DMS53 treated with DMSO at 0.1 percent for 48 hours (cell line): ENCODE measurements around the gene RYR2.

Experiments used
- DNase-seq: peaks from one replicate; lab custom pipeline; 2025; ENCODE audit not compliant: unreplicated experiment; lab: John Stamatoyannopoulos, UW

Gene RYR2

DNA sequence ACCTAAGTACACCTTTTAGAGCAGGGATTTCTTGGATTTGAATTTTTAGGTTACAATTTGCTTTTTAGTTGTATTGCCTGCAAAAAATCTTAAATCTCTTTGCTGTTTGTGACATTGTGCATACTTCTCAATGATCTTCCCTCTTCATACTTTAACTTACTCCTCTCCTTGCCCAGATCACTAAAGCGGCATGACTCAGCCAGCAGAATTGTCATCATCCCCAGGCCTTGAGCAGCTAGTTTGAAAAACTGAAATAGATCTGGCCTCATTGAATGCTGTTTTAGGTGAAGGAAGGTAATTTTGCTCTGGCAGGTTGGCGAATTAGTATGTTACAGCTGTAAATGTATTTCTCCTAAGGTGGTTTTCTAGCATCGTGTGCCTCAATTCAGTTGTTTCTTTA is 145.9 kb downstream of the RYR2 start:
- DNase-seq: no peak

- no peak for DNase-seq
Observed at GRCh38 chr1:237191403-237191802, 149.4 kb downstream of the RYR2 start.

- DNase-seq: no peak
Observed at GRCh38 chr1:237197470-237198425, 155.8 kb downstream of the RYR2 start.

DNA sequence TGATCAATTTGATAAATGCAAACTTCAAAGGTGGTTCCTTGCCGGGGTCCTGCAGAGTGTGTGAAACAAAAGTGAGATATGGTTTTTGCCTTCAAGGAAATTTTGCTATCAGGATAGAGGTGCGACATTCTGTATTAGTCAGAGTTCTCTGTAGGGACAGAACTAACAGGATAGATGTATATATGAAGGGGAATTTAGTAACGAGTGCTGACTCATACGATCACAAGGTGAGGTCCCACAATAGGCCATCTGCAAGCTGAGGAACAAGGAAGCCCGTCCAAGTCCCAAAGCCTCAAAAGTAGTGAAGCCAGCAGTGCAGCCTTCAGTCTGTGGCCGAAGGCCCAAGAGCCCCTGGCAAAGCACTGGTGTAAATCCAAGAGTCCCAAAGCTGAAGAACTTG is 157.0 kb downstream of the RYR2 start:
- DNase-seq: no peak

DNA sequence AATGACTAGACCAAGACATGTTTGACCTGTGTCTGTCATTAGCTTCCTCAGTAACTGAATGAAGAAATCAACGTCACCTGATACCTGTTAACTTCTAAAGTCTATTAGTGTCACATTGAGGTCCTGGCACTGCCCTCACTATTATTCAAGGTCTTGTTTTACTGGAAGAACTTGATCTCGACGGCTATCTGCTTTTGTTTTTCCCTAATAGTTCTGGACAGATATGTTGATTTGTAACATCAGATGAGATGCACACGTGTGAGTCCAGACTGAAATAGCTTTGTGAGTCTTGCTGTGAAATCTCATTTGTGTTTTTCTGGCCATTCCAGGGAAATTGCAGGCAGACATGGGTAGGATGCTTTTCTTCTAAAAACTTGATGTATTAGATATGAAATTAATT is 159.2 kb downstream of the RYR2 start:
- DNase-seq: no peak

GRCh38 chr1:237204841-237205240 is 162.9 kb downstream of the RYR2 start:
- no peak for DNase-seq

DNA sequence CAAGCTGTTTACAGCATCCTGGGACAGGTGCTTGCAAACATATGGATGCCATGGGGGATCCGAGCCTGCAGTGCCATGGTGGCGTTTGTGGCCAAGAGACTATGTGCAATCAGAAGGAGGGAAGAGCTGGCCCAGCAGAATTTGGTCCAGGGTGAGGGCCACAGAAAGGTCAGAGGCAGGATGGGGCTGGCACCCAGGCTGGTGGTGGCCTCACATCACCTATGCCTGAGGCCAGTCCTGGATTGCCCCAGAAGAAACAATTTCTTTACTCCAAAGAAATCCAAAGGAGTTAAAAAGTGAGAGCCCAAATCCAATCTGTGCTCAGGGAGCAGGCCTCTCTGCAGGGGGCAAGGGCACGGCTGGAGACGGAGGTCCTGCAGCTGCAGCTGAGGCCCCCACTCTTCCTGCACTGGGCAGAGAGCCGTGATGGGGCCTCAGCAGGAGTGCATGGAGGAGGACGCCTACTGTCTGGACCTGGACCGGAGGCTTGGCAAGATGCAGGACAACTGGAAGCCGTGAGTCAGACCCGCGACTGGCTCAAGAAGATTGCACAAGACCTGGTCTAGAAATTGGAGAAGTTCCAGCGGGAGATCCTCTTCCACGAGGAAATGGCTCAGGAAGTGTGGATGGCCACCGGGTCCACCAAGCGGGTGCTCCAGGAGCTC is 163.5 kb downstream of the RYR2 start:
- DNase-seq: no peak

GRCh38 chr1:237206065-237206414 is 164.1 kb downstream of the RYR2 start:
- no peak for DNase-seq

GRCh38 chr1:237211031-237211430 is 169.0 kb downstream of the RYR2 start:
- DNase-seq: no peak

GRCh38 chr1:237211540-237211939 is 169.6 kb downstream of the RYR2 start:
- DNase-seq: no peak

DNA sequence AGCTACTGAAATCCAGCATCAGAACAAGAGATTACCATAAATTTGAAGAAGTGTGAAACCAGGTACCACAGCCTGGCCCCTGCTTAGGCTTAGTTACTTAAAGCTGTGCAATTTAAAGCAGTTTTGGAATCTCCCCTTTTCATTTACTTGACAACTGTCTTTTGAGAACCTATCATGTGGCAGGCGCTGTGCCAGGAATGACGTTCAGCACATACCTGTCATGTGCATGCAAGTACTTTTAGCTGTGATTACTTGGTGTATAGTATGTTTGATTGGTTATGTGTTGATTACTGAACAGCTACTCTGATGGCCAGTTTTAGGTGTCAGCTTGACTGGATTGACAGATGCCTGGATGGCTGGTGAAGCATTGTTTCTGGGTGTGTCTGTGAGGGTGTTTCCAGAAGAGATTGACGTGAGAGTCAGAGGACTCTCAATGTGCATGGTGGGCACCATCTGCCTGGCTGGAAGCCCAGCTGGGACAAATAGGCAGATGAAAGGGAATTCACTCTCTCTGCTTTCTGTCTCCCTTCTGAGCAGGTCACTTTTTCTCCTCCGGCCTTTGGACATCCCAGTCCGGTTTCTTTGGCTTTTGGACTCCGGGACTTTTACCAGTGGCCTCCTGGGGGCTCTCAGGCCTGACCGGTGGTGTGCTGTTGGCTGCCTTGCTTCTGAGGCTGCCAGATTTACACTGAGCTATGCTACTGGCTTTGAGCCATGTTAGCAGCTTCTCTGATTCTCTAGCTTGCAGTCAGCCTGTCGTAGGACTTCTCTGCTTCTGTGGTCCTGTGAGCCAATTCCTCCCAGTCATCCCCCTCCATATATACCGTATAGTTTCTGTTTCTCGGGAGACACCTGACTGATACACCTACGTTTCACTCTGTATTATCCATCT is 178.0 kb downstream of the RYR2 start:
- DNase-seq: no peak

DNA sequence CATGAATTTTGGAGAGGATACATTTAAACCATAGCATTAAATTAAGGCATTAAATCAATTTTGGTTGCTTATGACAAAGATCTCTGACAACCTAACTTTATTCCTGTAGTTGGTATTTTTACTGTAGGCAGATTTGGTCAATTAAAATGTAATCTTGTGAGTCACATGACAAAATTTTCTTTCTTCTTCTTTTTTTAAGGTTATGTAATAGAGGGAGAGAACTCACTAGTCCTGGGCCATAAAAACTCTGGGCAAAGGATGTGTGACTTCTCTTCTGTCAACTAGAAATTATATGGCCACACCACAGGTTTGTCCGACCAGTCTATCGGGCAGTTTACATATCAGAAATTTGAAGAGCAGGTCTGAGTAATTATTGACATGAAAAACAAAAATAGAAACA is 181.4 kb downstream of the RYR2 start:
- DNase-seq: no peak

DNA sequence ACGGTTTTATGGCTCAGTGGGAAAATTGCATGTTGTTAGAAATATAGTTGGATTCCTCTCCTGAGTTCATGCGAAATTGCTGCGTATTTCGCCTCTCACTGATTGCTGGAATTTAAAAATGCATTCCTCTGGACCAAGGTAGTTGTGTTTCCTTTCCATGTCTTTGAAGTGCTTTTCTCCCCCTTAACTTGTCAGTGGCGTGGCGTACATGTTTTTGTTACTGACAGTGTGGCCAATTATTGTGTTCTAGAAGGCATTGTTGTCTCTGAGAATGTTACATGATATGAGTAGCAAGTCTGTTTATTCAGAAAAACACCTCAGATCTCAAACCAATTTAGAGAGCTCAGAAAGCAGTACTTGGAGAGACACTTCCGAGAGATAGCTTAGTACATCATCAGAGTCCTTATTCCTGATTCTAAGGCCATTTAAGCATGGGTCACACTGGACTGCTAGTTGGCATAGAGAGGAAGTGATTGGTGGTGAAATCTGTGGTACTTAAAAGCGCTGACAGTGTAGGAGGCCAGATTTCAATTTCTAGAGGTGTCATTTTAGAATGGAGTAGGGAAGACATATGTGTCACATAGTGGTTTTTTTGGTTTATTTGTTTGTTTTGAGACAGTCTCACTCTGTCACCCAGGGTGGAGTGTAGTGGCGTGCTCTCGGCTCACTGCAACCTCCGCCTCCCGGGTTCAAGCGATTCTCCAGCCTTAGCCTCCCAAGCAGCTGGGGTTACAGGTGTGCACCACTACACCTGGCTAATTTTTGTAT is 184.4 kb downstream of the RYR2 start:
- DNase-seq: no peak

DNA sequence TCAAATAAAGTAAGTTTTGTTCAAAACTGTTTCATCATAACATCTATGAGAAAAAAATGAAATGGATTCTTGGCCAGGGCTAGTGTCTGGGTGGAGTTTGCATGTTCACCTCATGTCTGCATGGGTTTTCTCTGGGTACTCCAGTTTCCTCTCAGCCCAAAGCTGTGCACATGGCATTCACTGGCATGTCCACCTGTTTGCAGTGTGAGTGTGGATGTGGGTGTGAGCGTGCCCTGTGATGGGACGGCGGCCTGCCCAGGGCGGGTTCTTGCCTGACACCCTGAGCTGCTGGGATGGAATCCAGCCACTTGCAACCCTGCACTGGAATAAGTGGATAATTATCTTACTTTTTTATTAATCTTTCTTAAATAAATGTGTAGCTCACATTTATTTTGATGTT is 185.5 kb downstream of the RYR2 start:
- DNase-seq: no peak

- DNase-seq: no peak
Observed at GRCh38 chr1:237228421-237228820, 186.4 kb downstream of the RYR2 start.

DNA sequence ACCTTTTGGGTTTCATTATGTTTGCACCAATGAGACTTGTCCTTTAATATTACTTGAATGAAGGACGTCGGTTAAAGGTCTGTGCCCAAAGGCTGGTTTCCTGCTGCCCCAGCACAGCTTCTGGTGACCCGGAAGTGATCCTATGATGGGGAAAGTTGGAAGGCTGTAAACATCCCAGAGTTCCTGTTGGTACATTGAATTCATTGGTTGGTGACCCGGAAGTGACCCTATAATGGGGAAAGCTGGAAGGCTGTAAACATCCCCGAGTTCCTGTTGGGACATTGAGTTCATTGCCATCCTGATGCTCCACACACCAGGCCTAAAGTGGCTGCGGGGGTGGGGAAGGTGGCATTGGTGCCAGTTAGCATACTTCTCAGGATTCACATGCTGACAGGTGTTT is 187.3 kb downstream of the RYR2 start:
- DNase-seq: no peak

- DNase-seq: no peak
Observed at GRCh38 chr1:237232501-237232900, 190.5 kb downstream of the RYR2 start.

DNA sequence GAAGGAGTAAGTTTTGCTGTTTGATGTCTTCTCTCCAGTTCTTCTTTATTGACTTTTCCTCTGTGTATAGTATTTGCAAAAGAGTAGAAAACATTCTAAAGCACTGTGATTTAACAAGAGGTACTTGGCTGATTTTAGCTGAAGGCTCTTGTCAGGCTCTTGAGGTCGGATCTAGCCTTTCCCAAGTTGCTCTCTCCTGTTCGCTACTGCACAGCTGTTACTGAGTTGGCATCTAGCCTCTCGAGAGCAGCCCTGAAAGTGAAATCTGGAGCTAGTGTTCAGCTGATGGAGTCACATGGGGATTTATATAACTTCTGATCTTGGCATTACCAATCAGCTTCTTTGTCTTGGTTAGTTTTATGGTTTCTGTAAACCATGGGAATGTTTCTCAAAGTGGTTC is 193.1 kb downstream of the RYR2 start:
- DNase-seq: no peak

GRCh38 chr1:237237721-237238120 is 195.7 kb downstream of the RYR2 start:
- no peak for DNase-seq

GRCh38 chr1:237239248-237239647 is 197.3 kb downstream of the RYR2 start:
- DNase-seq: no peak

DNA sequence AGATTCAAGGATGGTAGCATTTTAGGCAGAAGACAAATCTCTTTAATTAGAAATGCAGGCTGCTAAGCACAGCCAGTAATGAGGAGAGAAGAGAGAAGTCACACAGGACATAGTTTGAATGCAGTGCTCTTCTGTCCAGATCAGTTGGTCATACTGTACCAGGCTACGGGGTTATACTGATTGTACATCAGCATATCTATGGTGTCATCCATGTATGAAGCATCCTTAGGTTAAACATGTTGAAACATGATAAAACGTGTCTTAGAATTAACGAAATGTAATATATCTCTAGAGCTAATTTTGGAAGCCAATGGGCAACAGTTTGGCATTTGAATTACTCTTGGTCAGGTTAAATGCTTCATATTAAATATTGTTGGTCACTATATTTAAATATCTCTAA is 199.1 kb downstream of the RYR2 start:
- DNase-seq: no peak
